Spleen (tissue), 11 donors: ENCODE data around the gene XBP1. TPM values are rescaled to one million over a fixed set of nuclear protein-coding genes. Genes with fewer than 3 reads are reported as not detected.

Experiments
- DNase-seq: peaks from one replicate; pipeline ENCODE4 v3.0.0-alpha.2; 2020
- H3K27ac ChIP-seq, 8 donors: fragments of 200-600 bp; sonication (generic) in 7 of 8; 1 replicate in 4 of 8; 2 replicates in 4 of 8; pipeline versions ENCODE4 v1.5.0 to v1.8.0; 2016 to 2021; ENCODE audit warnings: inconsistent platforms in 4 of 8, mild to moderate bottlenecking in 4 of 8, moderate library complexity in 1 of 8
- H3K27me3 ChIP-seq, 7 donors: fragments of 200-600 bp; sonication (generic) in 6 of 7; replicated peaks in 1 of 7; 1 replicate in 4 of 7; 2 replicates in 3 of 7; pipeline versions ENCODE4 v1.5.0 to v1.8.0; 2016 to 2021; ENCODE audit warnings: inconsistent platforms in 3 of 7, mild to moderate bottlenecking in 1 of 7
- H3K36me3 ChIP-seq, 6 donors: fragments of 200-600 bp; sonication (generic) in 5 of 6; 1 replicate in 4 of 6; 2 replicates in 2 of 6; pipeline versions ENCODE4 v1.5.0 to v1.8.0; 2016 to 2021; ENCODE audit warnings: inconsistent platforms in 2 of 6
- H3K4me1 ChIP-seq, 6 donors: fragments of 200-600 bp; sonication (generic) in 5 of 6; 1 replicate in 3 of 6; 2 replicates in 3 of 6; pipeline versions ENCODE4 v1.5.0 to v1.8.0; 2016 to 2021; ENCODE audit warnings: inconsistent platforms in 3 of 6
- H3K4me3 ChIP-seq, 8 donors: fragments of 200-600 bp; sonication (generic) in 7 of 8; 1 replicate in 4 of 8; 2 replicates in 4 of 8; pipeline versions ENCODE4 v1.5.0 to v1.8.0; 2016 to 2021; ENCODE audit warnings: inconsistent platforms in 4 of 8, mild to moderate bottlenecking in 4 of 8, moderate library complexity in 2 of 8
- H3K9me3 ChIP-seq, 8 donors: fragments of 200-600 bp; sonication (generic) in 7 of 8; 1 replicate in 4 of 8; 2 replicates in 4 of 8; pipeline versions ENCODE4 v1.5.0 to v1.8.0; 2016 to 2021; ENCODE audit warnings: inconsistent platforms in 4 of 8
- POLR2A ChIP-seq, 3 donors: fragments of 450-650 bp; IDR thresholded peaks; one replicate each; pipeline ENCODE4 v1.5.1; 2017; ENCODE audit warnings: antibody characterized with exemption in 3 of 3, mild to moderate bottlenecking in 1 of 3
- POLR2AphosphoS5 ChIP-seq, 3 donors: sonication (generic); formaldehyde crosslinking; IDR thresholded peaks; one replicate each; pipeline ENCODE4 v1.5.1; 2017; ENCODE audit warnings: antibody characterized with exemption in 3 of 3
- WGBS, 5 donors: extraction: QIAGEN DNeasy Blood & Tissue Kit in 3 of 5; methylation state at CpG; one replicate each; pipeline versions ENCODE4 v1.1.5 to v1.1.7; 2013 to 2018; 5-methylcytosine and 5-hydroxymethylcytosine counted together
- intact Hi-C: fragments of 100-400 bp; cut with DNase I; formaldehyde crosslinking; loops from one replicate; pipeline ENCODE4 v1.15.0; 2023; ENCODE audit warnings: low total_unique reads
- polyA plus RNA-seq, 3 donors: library from polyadenylated mRNA; stranded (reverse); fragments of 200-250 nt; gene quantifications; one replicate each; pipeline ENCODE4 v1.2.1, GENCODE V29; 2013
- total RNA-seq, 7 donors: library from RNA; depleted of rRNA in 3 of 7; stranded (reverse); fragments of >200 nt in 3 of 7; fragmentation: NEBNext Ultra II Directional in 4 of 7; extraction: Animal tissue kit (Norgen Biotek cat#: 25700) in 4 of 7; gene quantifications; one replicate each; pipeline versions ENCODE4 v1.1.0 to v1.2.1, GENCODE V29; 2016 to 2021
- TF ChIP-seq, protein P1 (sequence below), 11 experiments: fragments of 200-600 bp in 7 of 11; fragments of 450-650 bp in 4 of 11; sonication (generic) in 4 of 11; IDR thresholded peaks in 8 of 11; conservative IDR thresholded peaks in 3 of 11; 1 replicate in 7 of 11; 2 replicates in 4 of 11; pipeline versions ENCODE4 v1.4.0 to v1.8.0; 2016 to 2021; ENCODE audit warnings: antibody characterized with exemption in 11 of 11, inconsistent platforms in 4 of 11, mild to moderate bottlenecking in 1 of 11
- donor health status: healthy with polysubstance abuse.
- donor health status: DM: no; HTN: no; CAD: no; lungs with moderate emphysema.
- donor health status: DM: no; HTN: no; CAD: no.
- donor health status: Bipolar disorder and iron deficiency.
- donor health status: healthy.
- donor health status: DM: no; HTN: no; CAD: no.
- donor health status: DM: yes; HTN: yes; CAD: no.

XBP1 gene
- total and polyA plus RNA-seq, 10 donors, result 26.8 to 703 (median 219) TPM

DNA sequence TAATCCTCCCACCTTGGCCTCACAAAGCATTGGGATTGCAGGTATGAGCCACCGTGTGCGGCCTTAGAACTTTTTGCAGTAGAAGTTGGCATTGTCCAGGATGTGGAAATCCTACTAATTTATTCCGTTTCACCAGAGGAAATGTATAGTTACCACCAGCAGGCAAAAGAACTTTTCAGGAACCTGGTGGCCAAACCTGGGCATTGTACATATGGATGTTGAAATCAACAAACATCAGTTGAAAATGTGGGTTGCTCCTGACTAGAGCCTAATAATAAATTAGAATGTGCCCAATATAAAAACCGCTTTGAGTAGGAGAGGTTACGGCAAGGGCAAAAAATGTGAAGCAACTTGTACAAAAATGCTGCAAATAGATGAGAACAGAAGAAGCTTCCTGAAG, 40.7 kb upstream of the XBP1 start:
- 44 to 91% (median 71%) methylated on average over 5 of the region's 5 CpGs for WGBS, 5 donors
- Histone ChIP-seq H3K4me1 (no peaks in the 10 kb centered on the region), H3K27ac (no peak overlapping the region), H3K36me3 (no peaks in the 10 kb centered on the region), H3K9me3 (peaks cover 0 to 2% (median 1%) of the 10 kb centered on the region in 8 donors), H3K27me3 (no peaks in the 10 kb centered on the region), H3K4me3 (no peak overlapping the region)
- intact Hi-C loops, result no loop called here
- no peak for DNase-seq
- no peak for TF ChIP-seq POLR2AphosphoS5 (IDR thresholded peaks at IDR 0.05)
- TF ChIP-seq, protein P1, sequence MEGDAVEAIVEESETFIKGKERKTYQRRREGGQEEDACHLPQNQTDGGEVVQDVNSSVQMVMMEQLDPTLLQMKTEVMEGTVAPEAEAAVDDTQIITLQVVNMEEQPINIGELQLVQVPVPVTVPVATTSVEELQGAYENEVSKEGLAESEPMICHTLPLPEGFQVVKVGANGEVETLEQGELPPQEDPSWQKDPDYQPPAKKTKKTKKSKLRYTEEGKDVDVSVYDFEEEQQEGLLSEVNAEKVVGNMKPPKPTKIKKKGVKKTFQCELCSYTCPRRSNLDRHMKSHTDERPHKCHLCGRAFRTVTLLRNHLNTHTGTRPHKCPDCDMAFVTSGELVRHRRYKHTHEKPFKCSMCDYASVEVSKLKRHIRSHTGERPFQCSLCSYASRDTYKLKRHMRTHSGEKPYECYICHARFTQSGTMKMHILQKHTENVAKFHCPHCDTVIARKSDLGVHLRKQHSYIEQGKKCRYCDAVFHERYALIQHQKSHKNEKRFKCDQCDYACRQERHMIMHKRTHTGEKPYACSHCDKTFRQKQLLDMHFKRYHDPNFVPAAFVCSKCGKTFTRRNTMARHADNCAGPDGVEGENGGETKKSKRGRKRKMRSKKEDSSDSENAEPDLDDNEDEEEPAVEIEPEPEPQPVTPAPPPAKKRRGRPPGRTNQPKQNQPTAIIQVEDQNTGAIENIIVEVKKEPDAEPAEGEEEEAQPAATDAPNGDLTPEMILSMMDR (IDR thresholded peaks at IDR 0.05 in 8 of 11, conservative IDR thresholded peaks at IDR 0.05 in 3 of 11), result no peak

DNA sequence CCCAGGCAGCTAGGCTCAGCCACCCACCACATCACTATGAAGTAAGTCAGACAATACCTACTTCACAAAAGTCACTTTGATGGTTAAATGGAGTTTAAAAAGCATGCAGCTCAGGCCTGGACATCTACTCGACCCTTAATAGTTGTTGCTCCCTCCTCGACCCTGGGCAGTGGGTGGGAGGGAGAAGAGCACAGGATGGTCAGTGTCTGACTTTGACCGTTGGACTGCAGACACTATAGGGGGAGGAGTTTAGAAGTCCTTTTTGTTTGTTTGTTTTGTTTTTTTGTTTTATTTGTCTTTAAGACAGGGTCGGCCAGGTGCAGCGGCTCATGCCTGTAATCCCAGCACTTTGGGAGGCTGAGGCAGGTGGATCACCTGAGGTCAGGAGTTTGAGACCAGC, 38.6 kb upstream of the XBP1 start:
- Histone ChIP-seq H3K4me1 (no peaks in the 10 kb centered on the region), H3K36me3 (no peaks in the 10 kb centered on the region), H3K27ac (no peak overlapping the region), H3K4me3 (no peak overlapping the region), H3K9me3 (no peaks in the 10 kb centered on the region), H3K27me3 (no peaks in the 10 kb centered on the region)
- 65 to 83% (median 79%) methylated on average over 5 of the region's 5 CpGs for WGBS, 5 donors
- DNase-seq, result peak; percentile 6
- no peak for TF ChIP-seq POLR2A (IDR thresholded peaks at IDR 0.05)
- TF ChIP-seq, protein P1 (IDR thresholded peaks at IDR 0.05 in 8 of 11, conservative IDR thresholded peaks at IDR 0.05 in 3 of 11), result no peak
- TF ChIP-seq POLR2AphosphoS5 (IDR thresholded peaks at IDR 0.05), result no peak
- intact Hi-C loops, result no loop called here

DNA sequence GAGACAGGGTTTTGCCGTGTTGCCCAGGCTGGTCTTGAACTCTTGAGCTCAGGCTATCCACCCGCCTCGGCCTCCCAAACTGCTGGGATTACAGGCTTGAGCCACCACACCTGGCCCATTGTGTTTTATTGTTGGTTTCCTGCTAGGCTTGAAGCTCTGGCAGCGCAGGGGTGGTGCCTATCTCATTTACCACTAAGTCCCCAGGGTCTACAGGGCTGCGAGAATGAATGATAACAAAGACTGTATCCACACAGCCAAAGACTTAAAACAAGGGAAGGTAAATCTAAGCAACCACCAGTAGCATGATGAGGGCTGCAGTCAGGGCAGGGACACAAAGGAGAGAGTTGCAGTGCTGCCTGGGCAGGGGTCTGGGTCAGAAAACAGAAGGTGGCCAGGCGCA, 37.3 kb upstream of the XBP1 start:
- Histone ChIP-seq H3K4me3 (no peak overlapping the region), H3K36me3 (peaks cover 0 to 2% (median 0%) of the 10 kb centered on the region in 6 donors), H3K27me3 (no peaks in the 10 kb centered on the region), H3K9me3 (no peaks in the 10 kb centered on the region), H3K27ac (no peak overlapping the region), H3K4me1 (no peaks in the 10 kb centered on the region)
- TF ChIP-seq POLR2A (IDR thresholded peaks at IDR 0.05) (no peak), POLR2AphosphoS5 (IDR thresholded peaks at IDR 0.05) (no peak)
- TF ChIP-seq, protein P1 (IDR thresholded peaks at IDR 0.05 in 8 of 11, conservative IDR thresholded peaks at IDR 0.05 in 3 of 11), result no peak
- intact Hi-C loops, result no loop called here
- peak; percentile 31 for DNase-seq
- WGBS, 5 donors, result 78 to 91% (median 88%) methylated on average over 6 of the region's 6 CpGs

DNA sequence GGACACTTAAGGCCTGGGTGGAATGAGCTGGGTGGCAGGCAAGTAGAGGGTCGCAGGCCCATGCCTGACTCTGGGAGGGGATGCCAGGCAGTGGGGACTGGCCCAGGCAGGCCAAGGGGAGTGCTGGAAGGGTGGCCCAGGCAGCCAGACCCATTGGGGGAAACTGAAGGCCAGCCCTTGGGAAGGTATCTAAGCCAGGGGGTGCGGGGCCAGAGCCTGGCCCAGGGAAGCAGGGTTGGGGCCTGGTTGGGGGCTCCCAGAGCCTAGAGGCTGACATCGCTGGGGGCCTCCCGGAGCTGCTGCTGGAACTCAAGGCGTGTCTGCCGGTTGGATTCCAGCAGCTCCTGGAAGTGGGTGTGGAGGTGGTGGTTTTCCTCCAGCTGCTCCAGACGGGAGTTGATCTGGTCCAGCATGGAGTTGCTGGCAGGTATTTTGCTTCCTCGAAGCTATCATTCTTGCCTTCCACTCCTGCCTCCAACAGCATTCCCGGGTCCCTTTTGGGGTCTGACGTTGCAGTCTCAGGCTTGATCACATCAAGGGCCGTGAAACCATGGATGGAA, 35.3 kb upstream of the XBP1 start:
- intact Hi-C loops, result no loop called here
- H3K36me3 ChIP-seq, result peaks cover 0 to 8% (median 0%) of the 10 kb centered on the region in 6 donors
- H3K4me3 ChIP-seq, result no peak overlapping the region
- H3K9me3 ChIP-seq, result no peaks in the 10 kb centered on the region
- H3K27me3 ChIP-seq, result no peaks in the 10 kb centered on the region
- whole genome bisulfite sequencing, 5 donors, result 89 to 96% (median 93%) methylated on average over 7 to 11 of the region's 11 CpGs
- TF ChIP-seq POLR2A (IDR thresholded peaks at IDR 0.05), result no peak
- TF ChIP-seq POLR2AphosphoS5 (IDR thresholded peaks at IDR 0.05), result peak in 1 of 3 donors; percentile 8
- TF ChIP-seq, protein P1 (IDR thresholded peaks at IDR 0.05 in 8 of 11, conservative IDR thresholded peaks at IDR 0.05 in 3 of 11), result no peak
- no peak overlapping the region for H3K27ac ChIP-seq
- DNase-seq, result peak; percentile 56
- H3K4me1 ChIP-seq, result peaks cover 0 to 5% (median 0%) of the 10 kb centered on the region in 6 donors
